GM12878 (cell line): ENCODE data around the gene DKKL1. TPM values are rescaled to one million over a fixed set of nuclear protein-coding genes. Genes with fewer than 3 reads are reported as not detected.

Experiments used
- ATF7 ChIP-seq: fragments of 450-650 bp; IDR thresholded peaks from 2 replicates; pipeline ENCODE4 v1.6.1; 2016; ENCODE audit warnings: low read depth, mild to moderate bottlenecking
- BACH1 ChIP-seq: fragments of 450-650 bp; IDR thresholded peaks from 2 replicates; pipeline ENCODE4 v1.6.1; 2017; ENCODE audit warnings: mild to moderate bottlenecking, borderline replicate concordance
- CBFB ChIP-seq: IDR thresholded peaks from 2 replicates; pipeline ENCODE4 v1.6.1; 2016; ENCODE audit warnings: antibody characterized with exemption, low read depth
- CREB1 ChIP-seq: IDR thresholded peaks from 2 replicates; pipeline ENCODE4 v1.6.1; 2012; ENCODE audit warnings: low read depth, mild to moderate bottlenecking, inconsistent platforms
- CREM ChIP-seq: IDR thresholded peaks from 2 replicates; pipeline ENCODE4 v1.6.1; 2014; ENCODE audit warnings: antibody characterized with exemption, low read depth
- GATAD2B ChIP-seq: fragments of 450-650 bp; conservative IDR thresholded peaks from 2 replicates; pipeline ENCODE4 v1.6.1; 2017; ENCODE audit warnings: low read depth, mild to moderate bottlenecking, moderate library complexity
- HSF1 ChIP-seq: fragments of 150-350 bp; IDR thresholded peaks from 2 replicates; pipeline ENCODE4 v1.6.1; 2014; ENCODE audit warnings: mild to moderate bottlenecking, low read depth, low read length
- MAX ChIP-seq: IDR thresholded peaks from 2 replicates; pipeline ENCODE4 v1.6.1; 2012; ENCODE audit warnings: low read depth, low read length, improper control_type of control experiment
- MEF2B ChIP-seq: fragments of 450-650 bp; IDR thresholded peaks from 2 replicates; pipeline ENCODE4 v1.6.1; 2018; ENCODE audit warnings: mild to moderate bottlenecking, moderate library complexity; ENCODE audit not compliant: partially characterized antibody, poor library complexity, severe bottlenecking
- POLR2A ChIP-seq: IDR thresholded peaks from 2 replicates; pipeline ENCODE4 v1.6.1; 2011; ENCODE audit warnings: low read depth, mild to moderate bottlenecking, low read length
- POLR2AphosphoS5 ChIP-seq: IDR thresholded peaks from 2 replicates; pipeline ENCODE4 v1.6.1; 2011; ENCODE audit warnings: mild to moderate bottlenecking, low read length, inconsistent platforms
- RAD51 ChIP-seq: fragments of 450-650 bp; IDR thresholded peaks from 2 replicates; pipeline ENCODE4 v1.6.1; 2016; ENCODE audit warnings: moderate library complexity, mild to moderate bottlenecking, inconsistent platforms
- RB1 ChIP-seq: fragments of 450-650 bp; formaldehyde crosslinking; IDR thresholded peaks from 2 replicates; pipeline ENCODE4 v1.6.1; 2017; ENCODE audit warnings: mild to moderate bottlenecking, borderline replicate concordance
- RUNX3 ChIP-seq: IDR thresholded peaks from 2 replicates; pipeline ENCODE4 v1.6.1; 2012; ENCODE audit warnings: low read length, inconsistent platforms
- SMAD5 ChIP-seq: IDR thresholded peaks from 2 replicates; pipeline ENCODE4 v1.6.1; 2016; ENCODE audit warnings: antibody characterized with exemption, low read depth
- SMC3 ChIP-seq: IDR thresholded peaks from 2 replicates; pipeline ENCODE4 v1.6.1; 2011; ENCODE audit warnings: low read length, improper control_type of control experiment, borderline replicate concordance
- TCF12 ChIP-seq: IDR thresholded peaks from 2 replicates; pipeline ENCODE4 v1.6.1; 2011; ENCODE audit warnings: low read depth, mild to moderate bottlenecking, low read length
- ZBTB4 ChIP-seq: fragments of 450-650 bp; formaldehyde crosslinking; IDR thresholded peaks from 2 replicates; pipeline ENCODE4 v1.4.0; 2022; ENCODE audit warnings: mild to moderate bottlenecking, moderate library complexity
- ZBTB40 ChIP-seq: fragments of 450-650 bp; IDR thresholded peaks from 2 replicates; pipeline ENCODE4 v1.6.1; 2016; ENCODE audit warnings: mild to moderate bottlenecking, moderate library complexity, borderline replicate concordance
- ZZZ3 ChIP-seq: IDR thresholded peaks from 2 replicates; pipeline ENCODE4 v1.6.1; 2011; ENCODE audit warnings: low read depth; ENCODE audit not compliant: control insufficient read depth, insufficient read length
- polyA plus RNA-seq, 11 experiments: library from polyadenylated mRNA; depleted of rRNA in 4 of 11; unstranded in 6 of 11; stranded (reverse) in 5 of 11; fragments of >200 nt; fragmentation: Nextera tagmentation in 4 of 11; fragmentation: Illumina TruSeq in 1 of 11; extraction: Ambion mirVana in 4 of 11; extraction: Trizol in 1 of 11; gene quantifications; 1 replicate in 1 of 11; 2 replicates in 10 of 11; pipeline versions ENCODE4 v1.2.1 to v1.2.3, GENCODE V29; 2011 to 2016; ENCODE audit warnings: inconsistent platforms in 2 of 11, missing spikeins in 2 of 11, low read depth in 1 of 11
- total RNA-seq, 4 experiments: library from RNA; depleted of rRNA in 3 of 4; stranded (reverse); fragments of >200 nt in 3 of 4; fragmentation: Illumina TruSeq in 1 of 4; extraction: Trizol in 1 of 4; gene quantifications; 2 replicates each; pipeline versions ENCODE4 v1.2.1 to v1.2.3, GENCODE V29; 2013 to 2021

Gene DKKL1
- total and polyA plus RNA-seq, 10 of the 15 experiments (the other 5 are each of a cell fraction or from before 2014, with no cell fraction given) = not detected

GRCh38 chr19:49340069-49340864, 23.4 kb upstream of the DKKL1 start (continued):
- TF ChIP-seq BACH1 (peak; percentile 92; the same call in 1 of the 2 replicates), TCF12 (peak; percentile 95), SMC3 (no peak; the same call in 1 of the 2 replicates), POLR2AphosphoS5 (peak; percentile 46; the same call in 1 of the 2 replicates), ZZZ3 (no peak), RB1 (peak; percentile 91; the same call in 1 of the 2 replicates), POLR2A (no peak), RUNX3 (peak; percentile 98), ATF7 (peak; percentile 87), CREM (peak; percentile 88), RAD51 (peak; percentile 96), MAX (no peak; the same call in 1 of the 2 replicates), SMAD5 (0 out of 2 replicates have a peak, but pooled peaks have one; percentile 5), ZBTB40 (peak; percentile 23; the same call in 1 of the 2 replicates), ZBTB4 (CRISPR knock-in tag) (no peak), CREB1 (peak; percentile 64), CBFB (peak; percentile 90; the same call in 1 of the 2 replicates), MEF2B (peak; percentile 100), HSF1 (no peak), GATAD2B (peak; percentile 47; the same call in 1 of the 2 replicates)
